ENCODE measurements around the gene SCUBE2. TPM values are rescaled to one million over a fixed set of nuclear protein-coding genes. Genes with fewer than 3 reads are reported as not detected.

The SCUBE2 gene
- total and polyA plus RNA-seq, 2 of the 4 experiments (the other 2 are of a cell fraction): 0.43 to 0.72 TPM

GRCh38 chr11:9138133-9138453 lies 46.7 kb upstream of the SCUBE2 start:
- Histone ChIP-seq H3K27me3 (ENCODE audit: control insufficient read depth, insufficient read depth, low read length) (no peaks in the 10 kb centered on the region), H3K18ac (ENCODE audit: low read depth, low read length) (no peak overlapping the region), H3K9me3 (ENCODE audit: control insufficient read depth, insufficient read depth, low read length) (no peaks in the 10 kb centered on the region), H4K91ac (ENCODE audit: insufficient read depth, low read depth, low read length) (no peak overlapping the region), H3K27ac (ENCODE audit: insufficient read depth, low read length) (no peak overlapping the region), H3K4me2 (ENCODE audit: low read depth, low read length) (no peak overlapping the region), H2AK9ac (replicated peaks; ENCODE audit: low read depth, low read length, poor library complexity) (no peak overlapping the region), H3K79me1 (ENCODE audit: low read depth in 1 of 2, low read length in 2 of 2) (peaks cover 9 to 45% of the 10 kb centered on the region in 2 experiments), H3K23ac (ENCODE audit: low read depth, low read length) (no peak overlapping the region), H3K4ac (ENCODE audit: low read depth, low read length) (peak overlapping the region; percentile 33; the same call in 1 of the 2 replicates), H2BK5ac (ENCODE audit: low read depth, low read length, poor library complexity, severe bottlenecking) (no peak overlapping the region), H2BK15ac (ENCODE audit: low read depth, low read length) (no peak overlapping the region; the same call in 2 of the 3 replicates), H2AFZ (replicated peaks; ENCODE audit: low read length, poor library complexity) (peak overlapping the region; percentile 27), H3K36me3 (ENCODE audit: control insufficient read depth, insufficient read depth, low read length) (peaks cover 38% of the 10 kb centered on the region), H2AK5ac (ENCODE audit: low read depth, low read length) (peak overlapping the region; percentile 63; the same call in 1 of the 2 replicates), H3K9me1 (ENCODE audit: insufficient read depth, low read length) (peaks cover 14% of the 10 kb centered on the region), H3K4me3 (ENCODE audit: insufficient read depth, low read depth, low read length) (no peak overlapping the region), H3K14ac (replicated peaks; ENCODE audit: low read depth, low read length) (no peak overlapping the region), H4K20me1 (ENCODE audit: insufficient read depth, low read length) (peaks cover 18% of the 10 kb centered on the region; the same call in 1 of the 2 replicates), H4K5ac (ENCODE audit: low read depth, low read length) (no peak overlapping the region), H3K56ac (ENCODE audit: extremely low read depth, insufficient read depth, low read length) (no peak overlapping the region), H2BK120ac (ENCODE audit: low read depth, low read length) (no peak overlapping the region), H2BK20ac (ENCODE audit: low read depth, low read length) (0 out of 2 replicates have a peak overlapping the region, but pooled peaks have one; percentile 10), H3K4me1 (ENCODE audit: control insufficient read depth, insufficient read depth, low read length) (peaks cover 8% of the 10 kb centered on the region), H3K9ac (ENCODE audit: low read depth, low read length) (no peak overlapping the region), H4K8ac (ENCODE audit: low read depth in 2 of 2, low read length in 2 of 2) (no peak overlapping the region)
- no TSS peak for BruUV-seq (replicated peaks)
- no peak; the same call in none of the 2 replicates for ATAC-seq (ENCODE audit: low read depth)
- intact Hi-C loops (cut with micrococcal nuclease) (loop anchor here (5.0 to 10.0 kb wide), 2 partner anchors 306 to 443 kb away; no protein-coding TSS in a partner anchor), in situ Hi-C loops (cut with MboI; ENCODE audit: low sequenced_read_pairs) (loop anchor here (5.0 to 25.0 kb wide), 2 partner anchors 221 to 451 kb away; partner anchors contain the start of genes RPL27A and TRIM66), dilution Hi-C loops (cut with HindIII; ENCODE audit: low sequenced_read_pairs, unreplicated experiment) (no loop called here)
- no peak for DNase-seq
- ChIA-PET POLR2A (ENCODE audit: unreplicated experiment) (interaction anchor here (0.6 kb wide), 1 partner anchor 10 kb away, joined by 5 read pairs; no protein-coding TSS in a partner anchor), CTCF (interaction anchor here (0.7 to 2.4 kb wide), 18 partner anchors 9 to 221 kb away, joined by 3 to 20 read pairs (median 4); partner anchors contain the start of gene TMEM9B)
- 80% methylated on average over 1 of the region's 3 CpGs; no CpG with 5 or more reads in 1 of the 2 experiments for WGBS, 2 experiments (ENCODE audit: extremely low coverage in 2 of 2, insufficient read length in 1 of 2)
- TF ChIP-seq CEBPB (IDR thresholded peaks at IDR 0.05; ENCODE audit: low read depth, low read length): no peak
- no peak; the same call in 1 of the 2 replicates for TF ChIP-seq MAZ (IDR thresholded peaks at IDR 0.05; ENCODE audit: borderline replicate concordance, low read depth, low read length)
- no peak for TF ChIP-seq MXI1 (IDR thresholded peaks at IDR 0.05; ENCODE audit: borderline replicate concordance, low read depth, low read length)
- no peak for TF ChIP-seq FOS (IDR thresholded peaks at IDR 0.05; ENCODE audit: low read depth, low read length)
- no peak for TF ChIP-seq CHD1 (IDR thresholded peaks at IDR 0.05; ENCODE audit: low read depth, low read length)
- TF ChIP-seq NFE2L2 (IDR thresholded peaks at IDR 0.05; ENCODE audit: low read depth, low read length): no peak
- no peak for TF ChIP-seq BHLHE40 (IDR thresholded peaks at IDR 0.05; ENCODE audit: low read depth, low read length)
- TF ChIP-seq POLR2A (IDR thresholded peaks at IDR 0.05; ENCODE audit: low read depth, low read length): no peak
- TF ChIP-seq USF2 (IDR thresholded peaks at IDR 0.05; ENCODE audit: low read depth, low read length): no peak
- no peak for TF ChIP-seq CTCF (conservative IDR thresholded peaks at IDR 0.05; ENCODE audit: low read depth, low read length)
- no peak for TF ChIP-seq MAFK (IDR thresholded peaks at IDR 0.05; ENCODE audit: low read depth, low read length)
- no peak for TF ChIP-seq ELK1 (IDR thresholded peaks at IDR 0.05; ENCODE audit: borderline replicate concordance, low read depth, low read length)
- no peak for TF ChIP-seq RAD21 (IDR thresholded peaks at IDR 0.05; ENCODE audit: low read length)
- no peak for TF ChIP-seq RCOR1 (IDR thresholded peaks at IDR 0.05; ENCODE audit: insufficient replicate concordance, low read length)
- TF ChIP-seq RFX5 (IDR thresholded peaks at IDR 0.05; ENCODE audit: low read depth, low read length): no peak
- TF ChIP-seq SMC3 (IDR thresholded peaks at IDR 0.05; ENCODE audit: low read depth, low read length): no peak

Data from IMR-90 (cell line).